Activated B cell treated with CpG ODN at 0.5 μM for 24 hours (primary cell): ENCODE results near the gene GP1BB. TPM values are rescaled to one million over a fixed set of nuclear protein-coding genes. Genes with fewer than 3 reads are reported as not detected.

ENCODE experiments used
- ATAC-seq: fragments of 200-7000 bp; cut with Tn5 transposase; one replicate; pipeline ENCODE4 v1.10.0; 2021; ENCODE audit warnings: low read depth, mild to moderate bottlenecking, moderate library complexity
- CTCF ChIA-PET: fragments of 350-600 bp; sonication (Branson Sonifier 250); formaldehyde crosslinking; loops from one replicate; lab custom pipeline; 2021; ENCODE audit warnings: antibody characterized with exemption; lab: Charles Lee
- POLR2A ChIA-PET: fragments of 350-600 bp; sonication (Branson Sonifier 250); formaldehyde crosslinking; loops from one replicate; lab custom pipeline; 2021; ENCODE audit warnings: antibody characterized with exemption; lab: Charles Lee
- DNase-seq: peaks from one replicate; pipeline ENCODE4 v3.0.0; 2022
- H3K27ac Mint-ChIP-seq: one replicate; pipeline ENCODE4 v1.8.0; 2020; ENCODE audit warnings: mixed read lengths
- H3K27me3 Mint-ChIP-seq: one replicate; pipeline ENCODE4 v1.8.0; 2021; ENCODE audit warnings: mixed read lengths
- H3K36me3 Mint-ChIP-seq: one replicate; pipeline ENCODE4 v1.8.0; 2021; ENCODE audit warnings: low read depth, mixed read lengths
- H3K4me1 Mint-ChIP-seq: one replicate; pipeline ENCODE4 v1.8.0; 2021; ENCODE audit warnings: mixed read lengths
- H3K4me3 Mint-ChIP-seq: one replicate; pipeline ENCODE4 v1.8.0; 2020; ENCODE audit warnings: mild to moderate bottlenecking, mixed read lengths
- H3K9me3 Mint-ChIP-seq: one replicate; pipeline ENCODE4 v1.8.0; 2020; ENCODE audit warnings: mixed read lengths
- CTCF ChIP-seq: fragments of 200-600 bp; IDR thresholded peaks from one replicate; pipeline ENCODE4 v1.8.0; 2022; ENCODE audit warnings: antibody characterized with exemption, mild to moderate bottlenecking
- intact Hi-C: fragments of 100-400 bp; cut with micrococcal nuclease; formaldehyde crosslinking; loops from one replicate; pipeline ENCODE4 v1.15.1; 2024
- total RNA-seq: library from RNA; stranded (reverse); gene quantifications from 2 replicates; pipeline ENCODE4 v1.2.3, GENCODE V29; 2022

The GP1BB gene
- total RNA-seq, 1 donor from 2014 or later: not detected

- intact Hi-C loops: no loop called here
- Mint-ChIP-seq H3K27me3 (peaks cover 2% of the 10 kb centered on the region), H3K4me3 (no peak overlapping the region), H3K27ac (no peak overlapping the region), H3K9me3 (no peaks in the 10 kb centered on the region), H3K4me1 (peaks cover 3% of the 10 kb centered on the region), H3K36me3 (no peaks in the 10 kb centered on the region)
- no peak for DNase-seq
- TF ChIP-seq CTCF: no peak
- ChIA-PET CTCF (interaction anchor here (6.3 kb wide), 1 partner anchor 178 kb away, joined by 144 read pairs; no protein-coding TSS in a partner anchor), POLR2A (no interaction called here)
- ATAC-seq: no peak
Measured at GRCh38 chr22:19733755-19734154, 10.4 kb downstream of the GP1BB start.

- TF ChIP-seq CTCF: no peak
- Mint-ChIP-seq H3K4me1 (peaks cover 3% of the 10 kb centered on the region), H3K27ac (no peak overlapping the region), H3K27me3 (peaks cover 2% of the 10 kb centered on the region), H3K4me3 (no peak overlapping the region), H3K36me3 (no peaks in the 10 kb centered on the region), H3K9me3 (no peaks in the 10 kb centered on the region)
- ChIA-PET CTCF (interaction anchor here (6.3 kb wide), 1 partner anchor 178 kb away, joined by 144 read pairs; no protein-coding TSS in a partner anchor), POLR2A (no interaction called here)
- DNase-seq: no peak
- intact Hi-C loops: no loop called here
- no peak for ATAC-seq
Measured at GRCh38 chr22:19734163-19734562, 10.8 kb downstream of the GP1BB start.

GRCh38 chr22:19734837-19735382 lies 11.6 kb downstream of the GP1BB start:
- no peak for DNase-seq
- H3K27ac Mint-ChIP-seq: no peak overlapping the region

GRCh38 chr22:19735665-19736510 lies 12.5 kb downstream of the GP1BB start:
- Mint-ChIP-seq H3K4me3 (no peak overlapping the region), H3K4me1 (no peaks in the 10 kb centered on the region), H3K36me3 (no peaks in the 10 kb centered on the region), H3K9me3 (no peaks in the 10 kb centered on the region), H3K27ac (no peak overlapping the region), H3K27me3 (no peaks in the 10 kb centered on the region)
- ATAC-seq (no peak), DNase-seq (no peak)
- ChIA-PET POLR2A (no interaction called here), CTCF (no interaction called here)
- no peak for TF ChIP-seq CTCF
- intact Hi-C loops: no loop called here

More at GRCh38 chr22:19734837-19735382, 11.6 kb downstream of the GP1BB start:
- CTCF ChIA-PET: interaction anchor here (6.3 kb wide), 1 partner anchor 177 kb away, joined by 144 read pairs; no protein-coding TSS in a partner anchor
- no peak for TF ChIP-seq CTCF
- Mint-ChIP-seq H3K9me3 (no peaks in the 10 kb centered on the region), H3K4me1 (peaks cover 3% of the 10 kb centered on the region), H3K27me3 (peaks cover 2% of the 10 kb centered on the region), H3K4me3 (no peak overlapping the region), H3K36me3 (no peaks in the 10 kb centered on the region)
- ATAC-seq: no peak
- intact Hi-C loops: no loop called here
- POLR2A ChIA-PET: no interaction called here
